OCI-LY7 (cell line): ENCODE results near the gene HRCT1.

ENCODE experiments used
- CTCF ChIP-seq: fragments of 200-600 bp; sonication (generic); conservative IDR thresholded peaks from 2 replicates; pipeline ENCODE4 v1.5.1; 2014; ENCODE audit warnings: mild to moderate bottlenecking, antibody characterized with exemption, low read length, moderate library complexity, mixed read lengths
- EZH2phosphoT487 ChIP-seq: fragments of 200-600 bp; sonication (generic); IDR thresholded peaks from 2 replicates; pipeline ENCODE4 v1.6.1; 2018; ENCODE audit warnings: low read depth, borderline replicate concordance, mild to moderate bottlenecking, mixed run types, antibody characterized with exemption, low read length, moderate library complexity, mixed read lengths

- TF ChIP-seq CTCF (no peak), EZH2phosphoT487 (no peak)
Observed at GRCh38 chr9:35937227-35937626, 31.2 kb downstream of the HRCT1 start.
